SHP77 treated with DMSO at 0.1 percent for 48 hours (cell line): Measurements from ENCODE around the gene RREB1.

Experiments used
- DNase-seq: peaks from one replicate; lab custom pipeline; 2025; lab: John Stamatoyannopoulos, UW

RREB1 gene

DNA sequence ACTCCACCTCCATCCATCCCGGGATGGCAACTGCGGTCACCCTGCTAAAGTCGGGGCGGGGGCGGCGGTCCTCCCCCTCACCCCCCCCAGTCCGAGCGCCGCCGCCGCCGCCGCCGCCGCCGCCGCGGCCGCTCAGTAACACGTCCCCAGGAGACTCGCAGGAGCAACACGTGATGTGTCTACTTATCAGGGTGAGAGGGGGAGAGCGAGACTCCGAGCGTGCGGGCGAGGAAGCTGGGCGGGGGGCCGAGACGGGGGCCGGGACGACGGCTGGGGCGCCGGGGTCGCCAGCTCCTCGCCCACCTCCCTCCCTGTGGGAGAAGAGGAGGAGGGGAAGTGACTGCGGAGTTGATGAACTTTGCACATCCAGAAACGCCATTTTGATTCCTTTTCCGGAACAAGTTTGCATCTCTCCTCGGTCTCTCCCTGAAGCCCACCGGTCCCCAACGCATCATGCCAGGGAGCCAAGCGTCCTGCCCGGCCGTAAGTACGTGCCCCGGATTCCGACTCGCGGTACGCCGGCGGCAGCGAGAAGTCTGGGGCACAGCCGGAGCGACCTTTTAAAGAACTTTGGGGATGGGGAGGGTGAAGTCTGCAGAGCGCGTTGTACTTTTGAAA, at the start of gene RREB1:
RREB1 (plus strand) TSS at position 384 of the 618 bp plus-strand sequence. CDS start 73,951 bp downstream, outside the sequence.
- DNase-seq = peak; percentile 39

GRCh38 chr6:7058250-7058923, 49.4 kb upstream of the RREB1 start:
- DNase-seq = no peak

GRCh38 chr6:7060769-7061516, 46.8 kb upstream of the RREB1 start:
- DNase-seq = no peak

GRCh38 chr6:7062451-7063162, 45.2 kb upstream of the RREB1 start:
- peak; percentile 19 for DNase-seq

DNA sequence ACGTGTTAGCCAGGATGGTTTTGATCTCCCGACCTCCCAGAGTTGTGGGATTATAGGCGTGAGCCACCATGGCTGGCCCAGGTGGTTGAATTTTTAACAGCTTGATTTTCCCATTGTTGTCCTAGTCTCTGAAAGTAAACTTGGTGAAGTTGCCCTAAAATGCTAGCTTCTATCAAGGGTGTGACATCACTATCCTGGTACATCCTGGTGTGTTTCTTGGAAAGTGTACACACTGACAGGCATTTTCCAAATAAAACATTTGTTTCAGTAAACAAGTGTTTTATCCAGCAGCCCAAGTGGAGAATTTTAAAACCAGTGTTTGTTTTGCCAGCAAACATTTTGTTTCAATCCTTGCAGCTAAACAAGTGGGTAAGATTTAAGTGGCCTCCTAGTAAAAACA, 40.5 kb upstream of the RREB1 start:
- DNase-seq = no peak

DNA sequence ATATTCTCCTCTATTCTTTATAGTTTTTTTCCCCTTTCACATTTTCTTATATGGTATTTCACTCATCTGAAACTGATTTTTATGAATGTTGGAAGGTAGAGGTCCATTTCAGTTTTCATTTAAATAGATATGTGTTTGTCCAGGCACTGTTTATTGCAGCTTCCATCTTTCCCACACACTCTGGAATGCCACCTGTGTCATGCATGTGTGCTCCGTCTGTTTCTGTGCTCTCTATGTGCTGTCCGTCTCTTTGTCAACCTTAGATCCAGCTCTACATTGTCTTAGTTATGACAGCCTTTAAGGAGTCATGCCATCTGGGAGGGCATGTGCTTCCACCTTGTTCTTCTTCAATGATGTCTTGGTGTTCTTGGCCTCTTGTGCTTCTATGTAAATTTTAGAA, 36.4 kb upstream of the RREB1 start:
- no peak for DNase-seq

DNA sequence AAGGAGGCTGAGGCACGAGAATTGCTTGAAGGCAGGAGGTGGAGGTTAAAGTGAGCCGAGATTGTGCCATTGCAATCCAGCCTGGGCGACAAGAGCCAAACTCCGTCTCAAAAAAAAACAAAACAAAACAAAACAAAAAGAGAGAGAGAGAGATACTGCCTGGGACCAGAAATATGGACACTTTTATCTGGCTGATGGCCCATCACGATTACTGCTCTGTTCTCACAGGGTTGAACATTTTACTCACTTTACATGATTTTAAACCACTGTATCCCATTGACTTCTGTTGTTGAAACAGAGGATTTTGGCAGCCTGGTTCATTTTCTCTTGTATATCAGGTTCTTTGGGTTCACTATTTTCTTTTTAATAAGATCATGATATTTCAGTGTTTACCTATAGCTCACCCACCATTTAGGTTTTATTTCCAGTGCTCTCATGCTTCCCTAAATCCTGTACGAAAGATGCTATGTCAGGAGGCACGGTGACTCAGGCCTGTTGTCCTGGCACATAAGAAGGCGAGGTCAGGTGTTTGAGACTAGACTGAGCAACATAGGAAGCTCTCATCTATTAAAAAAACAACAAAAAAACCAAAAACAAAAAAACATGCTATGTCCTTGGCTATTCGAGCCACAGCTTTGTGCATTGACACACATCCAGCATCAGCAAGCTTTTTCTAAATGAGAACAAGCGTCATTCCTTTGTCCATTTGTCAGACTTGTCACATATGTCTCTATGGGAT, 34.5 kb upstream of the RREB1 start:
- DNase-seq = no peak

DNA sequence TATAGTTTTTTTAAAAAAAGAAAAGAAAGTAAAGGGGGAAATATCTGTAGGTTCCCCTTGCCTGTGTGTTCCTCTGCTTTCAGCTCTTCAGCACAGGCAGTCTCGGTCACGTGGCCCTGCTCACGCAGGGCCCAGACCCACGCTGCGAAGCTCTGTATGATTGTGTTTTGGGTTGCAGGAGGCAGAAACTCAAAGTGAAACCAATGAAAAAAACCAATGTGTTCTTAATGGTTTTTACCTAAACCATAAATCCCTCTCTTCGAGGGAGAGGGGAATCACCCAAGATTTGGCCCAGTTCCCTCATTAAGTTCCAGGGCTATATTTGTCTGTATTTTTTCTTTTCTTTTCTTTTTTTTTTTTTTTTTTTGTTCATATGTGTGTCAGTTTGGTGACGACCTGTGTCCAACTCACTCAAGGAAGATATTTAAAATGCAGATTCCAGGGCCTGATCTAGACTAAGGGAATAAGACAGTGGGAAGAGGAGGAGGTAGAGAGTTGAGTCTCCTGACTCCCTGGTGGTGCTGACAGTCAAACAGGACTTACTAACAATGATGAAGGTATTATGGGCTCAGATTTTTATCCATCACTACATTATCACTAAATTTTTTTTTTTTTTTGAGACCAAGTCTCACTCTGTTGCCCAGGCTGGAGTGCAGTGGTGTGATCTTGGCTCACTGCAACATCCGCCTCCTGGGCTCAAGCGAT, 33.8 kb upstream of the RREB1 start:
- DNase-seq = no peak

DNA sequence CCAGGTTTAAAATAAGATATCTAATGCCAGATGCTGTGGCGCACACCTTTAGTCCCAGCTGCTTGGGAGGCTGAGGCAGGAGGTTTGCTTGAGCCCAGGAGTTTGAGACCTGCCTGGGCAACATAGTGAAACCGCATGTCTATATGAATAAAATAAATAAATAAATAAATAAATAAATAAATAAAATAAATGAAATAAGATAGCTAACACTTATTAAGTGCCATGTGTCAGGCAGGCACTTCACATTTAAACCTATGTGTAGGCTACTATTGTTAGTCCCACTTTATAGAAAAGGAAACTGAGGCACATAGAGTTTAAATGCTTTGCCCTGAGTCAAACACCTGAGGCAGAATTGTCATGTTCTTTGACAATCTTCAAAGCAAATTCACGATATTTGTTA, 32.9 kb upstream of the RREB1 start:
- DNase-seq = no peak

DNA sequence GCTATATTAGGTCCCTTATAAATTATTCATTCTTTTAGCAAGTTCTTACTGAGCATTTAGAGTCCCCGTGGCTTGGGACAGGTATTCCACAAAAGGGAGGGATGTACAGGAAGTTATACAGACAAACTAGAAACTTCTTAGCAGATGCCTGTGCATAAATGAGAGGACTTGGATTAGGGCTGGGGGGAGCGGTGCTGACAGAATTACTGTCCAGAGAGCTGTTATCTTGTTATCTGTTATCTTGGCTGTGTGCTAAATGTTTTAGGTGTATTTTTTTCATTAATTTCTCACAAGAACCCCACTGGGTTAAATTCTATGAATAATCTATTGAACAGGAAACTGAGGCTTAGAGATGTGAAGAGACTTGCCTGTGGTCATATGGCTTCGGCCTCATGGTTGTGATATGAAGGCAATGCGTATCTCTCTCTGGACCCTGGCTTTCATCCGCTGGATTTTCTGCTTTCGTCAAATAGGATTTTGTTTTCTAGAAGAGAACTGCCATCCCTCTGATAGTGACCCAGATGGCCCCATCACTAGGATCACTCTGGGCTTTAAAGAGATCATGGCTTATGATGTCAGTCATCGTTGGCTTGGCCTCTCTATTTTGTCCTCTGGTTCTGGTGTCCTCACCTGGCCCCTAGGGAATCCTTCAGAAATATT, 32.3 kb upstream of the RREB1 start:
- DNase-seq = no peak

- no peak for DNase-seq
These were observed 29.9 kb upstream of the RREB1 start for GRCh38 chr6:7077856-7078255.

- no peak for DNase-seq
These were observed 28.9 kb upstream of the RREB1 start for GRCh38 chr6:7078856-7079255.

GRCh38 chr6:7080311-7080710, 27.4 kb upstream of the RREB1 start:
- no peak for DNase-seq

GRCh38 chr6:7085911-7086310, 21.9 kb upstream of the RREB1 start:
- DNase-seq = peak; percentile 21

- DNase-seq = no peak
These were observed 21.3 kb upstream of the RREB1 start for GRCh38 chr6:7086488-7086887.

DNA sequence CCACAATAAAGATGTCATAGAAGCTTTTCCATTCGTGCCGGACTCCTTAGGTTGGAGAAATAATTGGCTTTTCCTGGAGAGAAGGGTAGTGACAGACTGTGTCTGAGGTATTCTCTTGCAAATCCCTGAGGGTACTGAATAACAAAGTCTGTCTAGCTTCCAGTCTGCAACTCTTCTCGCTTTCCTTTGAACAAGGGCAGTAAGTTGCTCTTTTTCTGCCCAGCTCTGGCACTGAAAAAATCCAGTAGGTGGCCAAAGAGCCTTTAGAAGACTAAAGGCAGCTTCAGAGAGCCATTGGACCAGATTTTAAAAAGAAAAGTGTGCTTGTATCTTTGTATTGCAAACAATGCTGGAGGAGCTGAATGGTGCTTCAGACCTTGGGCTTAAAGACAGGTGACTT, 20.7 kb upstream of the RREB1 start:
- no peak for DNase-seq

- DNase-seq = no peak
These were observed 20.2 kb upstream of the RREB1 start for GRCh38 chr6:7087491-7087979.

- DNase-seq = no peak
These were observed 19.6 kb upstream of the RREB1 start for GRCh38 chr6:7088076-7088742.

- DNase-seq = no peak
These were observed 8.8 kb upstream of the RREB1 start for GRCh38 chr6:7098993-7099392.
